Uterus (tissue), 2 donors: ENCODE results near the gene TOB1.

Experiments
- POLR2A ChIP-seq, 2 donors: fragments of 450-650 bp; IDR thresholded peaks; one replicate each; pipeline ENCODE4 v1.6.1; 2016; ENCODE audit warnings: antibody characterized with exemption in 2 of 2, mild to moderate bottlenecking in 1 of 2, moderate library complexity in 1 of 2
- TF ChIP-seq, protein P1 (sequence below), 4 experiments: fragments of 200-600 bp in 2 of 4; fragments of 450-650 bp in 2 of 4; sonication (generic) in 2 of 4; IDR thresholded peaks; one replicate each; pipeline ENCODE4 v1.5.1; 2016 to 2019; ENCODE audit warnings: antibody characterized with exemption in 4 of 4, mild to moderate bottlenecking in 2 of 4, moderate library complexity in 1 of 4

- TF ChIP-seq, protein P1, sequence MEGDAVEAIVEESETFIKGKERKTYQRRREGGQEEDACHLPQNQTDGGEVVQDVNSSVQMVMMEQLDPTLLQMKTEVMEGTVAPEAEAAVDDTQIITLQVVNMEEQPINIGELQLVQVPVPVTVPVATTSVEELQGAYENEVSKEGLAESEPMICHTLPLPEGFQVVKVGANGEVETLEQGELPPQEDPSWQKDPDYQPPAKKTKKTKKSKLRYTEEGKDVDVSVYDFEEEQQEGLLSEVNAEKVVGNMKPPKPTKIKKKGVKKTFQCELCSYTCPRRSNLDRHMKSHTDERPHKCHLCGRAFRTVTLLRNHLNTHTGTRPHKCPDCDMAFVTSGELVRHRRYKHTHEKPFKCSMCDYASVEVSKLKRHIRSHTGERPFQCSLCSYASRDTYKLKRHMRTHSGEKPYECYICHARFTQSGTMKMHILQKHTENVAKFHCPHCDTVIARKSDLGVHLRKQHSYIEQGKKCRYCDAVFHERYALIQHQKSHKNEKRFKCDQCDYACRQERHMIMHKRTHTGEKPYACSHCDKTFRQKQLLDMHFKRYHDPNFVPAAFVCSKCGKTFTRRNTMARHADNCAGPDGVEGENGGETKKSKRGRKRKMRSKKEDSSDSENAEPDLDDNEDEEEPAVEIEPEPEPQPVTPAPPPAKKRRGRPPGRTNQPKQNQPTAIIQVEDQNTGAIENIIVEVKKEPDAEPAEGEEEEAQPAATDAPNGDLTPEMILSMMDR (IDR thresholded peaks at IDR 0.05): no peak
- TF ChIP-seq POLR2A (IDR thresholded peaks at IDR 0.05): no peak
Observed at GRCh38 chr17:50882851-50883250, 16.7 kb upstream of the TOB1 start.
